HCT116 (cell line): Measurements from ENCODE around the gene ZNF592. TPM values are rescaled to one million over a fixed set of nuclear protein-coding genes. Genes with fewer than 3 reads are reported as not detected.
A peak's percentile ranks its signal among the peaks of the same experiment; 100 is the strongest.

Source experiments
- ATAC-seq: fragments of 200-7000 bp; cut with Tn5 transposase; 2 replicates; pipeline ENCODE4 v1.9.1; 2020; ENCODE audit warnings: mild to moderate bottlenecking, moderate library complexity
- BruUV-seq: library from RNA; stranded (reverse); fragments of 400-500 nt; replicated peaks from 2 replicates; lab custom pipeline; 2021; lab: Mats Ljungman, UMichigan
- CTCF ChIA-PET: fragments of 300-600 bp; sonication (Branson Sonifier 250); formaldehyde crosslinking; loops from one replicate; lab custom pipeline; 2021; ENCODE audit warnings: antibody characterized with exemption; lab: Charles Lee
- POLR2A ChIA-PET: fragments of 300-600, 350-600 bp; sonication (Branson Sonifier 250); formaldehyde crosslinking; loops from one replicate; lab custom pipeline; 2021; ENCODE audit warnings: antibody characterized with exemption; lab: Charles Lee
- RAD21 ChIA-PET, 2 experiments: fragments of 300-600 bp; sonication (Branson Sonifier 250); formaldehyde crosslinking; loops; one replicate each; lab custom pipeline; 2023; ENCODE audit warnings: low total read pairs in 2 of 2; ENCODE audit not compliant: uncharacterized antibody in 2 of 2, unreplicated experiment in 2 of 2, low non-redundant PET in 1 of 2; lab: Charles Lee
- DNase-seq: peaks from one replicate; pipeline ENCODE4 v3.0.0-alpha.2; 2010; ENCODE audit warnings: low read depth, low spot score
- H2AFZ ChIP-seq: fragments of 200-600 bp; shearing (Covaris generic), sonication (generic); 2 replicates; pipeline ENCODE4 v1.6.1; 2017; ENCODE audit warnings: low read depth, mixed run types, mixed read lengths, antibody characterized with exemption, low read length; ENCODE audit not compliant: poor library complexity, severe bottlenecking
- H3K27ac ChIP-seq: 2 replicates; pipeline ENCODE4 v1.5.1; 2012; ENCODE audit warnings: low read depth, low read length
- H3K27me3 ChIP-seq: fragments of 200-600 bp; sonication (generic); 2 replicates; pipeline ENCODE4 v1.6.1; 2016; ENCODE audit warnings: mixed run types, low read length, mixed read lengths; ENCODE audit not compliant: insufficient read depth
- H3K36me3 ChIP-seq, 2 experiments: fragments of 200-500 bp in 1 of 2; fragments of 200-600 bp in 1 of 2; sonication (Bioruptor generic) in 1 of 2; sonication (generic) in 1 of 2; 2 replicates each; pipeline versions ENCODE4 v1.5.1 to v1.6.1; 2014 to 2016; ENCODE audit warnings: low read length in 2 of 2, inconsistent platforms in 1 of 2, mixed read lengths in 1 of 2, mixed run types in 1 of 2; ENCODE audit not compliant: insufficient read depth in 2 of 2, control insufficient read depth in 1 of 2
- H3K4me1 ChIP-seq, 2 experiments: fragments of 200-600 bp in 1 of 2; sonication (generic) in 1 of 2; 2 replicates each; pipeline versions ENCODE4 v1.5.1 to v1.6.1; 2012 to 2017; ENCODE audit warnings: low read length in 2 of 2, inconsistent platforms in 1 of 2, mild to moderate bottlenecking in 1 of 2, mixed read lengths in 1 of 2, mixed run types in 1 of 2, moderate library complexity in 1 of 2; ENCODE audit not compliant: insufficient read depth in 2 of 2, control insufficient read depth in 1 of 2
- H3K4me2 ChIP-seq: fragments of 200-600 bp; sonication (generic); 2 replicates; pipeline ENCODE4 v1.6.1; 2017; ENCODE audit warnings: mixed run types, low read length, mixed read lengths
- H3K4me3 ChIP-seq, 2 experiments: fragments of 200-600 bp in 1 of 2; sonication (generic) in 1 of 2; replicated peaks in 1 of 2; 2 replicates each; pipeline ENCODE4 v1.5.1; 2011 to 2016; ENCODE audit warnings: low read length in 2 of 2, control low read depth in 1 of 2, low read depth in 1 of 2, mild to moderate bottlenecking in 1 of 2, mixed read lengths in 1 of 2, mixed run types in 1 of 2
- H3K79me2 ChIP-seq: fragments of 200-600 bp; sonication (generic); 2 replicates; pipeline ENCODE4 v1.6.1; 2017; ENCODE audit warnings: mild to moderate bottlenecking, mixed run types, low read length, moderate library complexity, mixed read lengths; ENCODE audit not compliant: insufficient read depth
- H3K9ac ChIP-seq: fragments of 200-600 bp; sonication (generic); 2 replicates; pipeline ENCODE4 v1.6.1; 2016; ENCODE audit warnings: low read length, mixed read lengths
- H3K9me2 ChIP-seq: fragments of 200-600 bp; sonication (generic), shearing (Covaris generic); 2 replicates; pipeline ENCODE4 v1.6.1; 2017; ENCODE audit warnings: mixed run types, mild to moderate bottlenecking, moderate library complexity; ENCODE audit not compliant: insufficient read depth
- H3K9me3 ChIP-seq, 2 experiments: fragments of 200-500 bp in 1 of 2; fragments of 200-600 bp in 1 of 2; sonication (Bioruptor generic) in 1 of 2; sonication (generic) in 1 of 2; 2 replicates each; pipeline ENCODE4 v1.6.1; 2014 to 2017; ENCODE audit warnings: low read length in 2 of 2, mixed read lengths in 2 of 2, inconsistent platforms in 1 of 2, low read depth in 1 of 2, mild to moderate bottlenecking in 1 of 2, mixed run types in 1 of 2, moderate library complexity in 1 of 2; ENCODE audit not compliant: control insufficient read depth in 1 of 2, insufficient read depth in 1 of 2
- H4K20me1 ChIP-seq: fragments of 200-600 bp; sonication (generic), shearing (Covaris generic); 2 replicates; pipeline ENCODE4 v1.6.1; 2017; ENCODE audit warnings: mixed run types, mild to moderate bottlenecking, moderate library complexity; ENCODE audit not compliant: insufficient read depth
- CEBPB ChIP-seq: IDR thresholded peaks from 2 replicates; pipeline ENCODE4 v1.6.1; 2012; ENCODE audit warnings: low read depth
- EZH2 ChIP-seq: fragments of 200-600 bp; sonication (generic); IDR thresholded peaks from 2 replicates; pipeline ENCODE4 v1.6.1; 2017; ENCODE audit warnings: antibody characterized with exemption, mixed run types
- intact Hi-C: fragments of 100-400 bp; cut with micrococcal nuclease; formaldehyde crosslinking; loops from 2 replicates; pipeline ENCODE4 v1.10.0; 2022
- total RNA-seq: library from RNA; stranded (reverse); gene quantifications from one replicate; pipeline ENCODE4 v1.2.1, GENCODE V29; 2021; ENCODE audit not compliant: unreplicated experiment
- TF ChIP-seq, protein P1 (sequence below): IDR thresholded peaks from 2 replicates; pipeline ENCODE4 v1.6.1; 2011; ENCODE audit warnings: mild to moderate bottlenecking, low read length, moderate library complexity; ENCODE audit not compliant: insufficient replicate concordance; ENCODE audit errors: extremely low read depth

The ZNF592 gene
- total RNA-seq, 1 experiment from 2014 or later = 26.4 TPM

DNA sequence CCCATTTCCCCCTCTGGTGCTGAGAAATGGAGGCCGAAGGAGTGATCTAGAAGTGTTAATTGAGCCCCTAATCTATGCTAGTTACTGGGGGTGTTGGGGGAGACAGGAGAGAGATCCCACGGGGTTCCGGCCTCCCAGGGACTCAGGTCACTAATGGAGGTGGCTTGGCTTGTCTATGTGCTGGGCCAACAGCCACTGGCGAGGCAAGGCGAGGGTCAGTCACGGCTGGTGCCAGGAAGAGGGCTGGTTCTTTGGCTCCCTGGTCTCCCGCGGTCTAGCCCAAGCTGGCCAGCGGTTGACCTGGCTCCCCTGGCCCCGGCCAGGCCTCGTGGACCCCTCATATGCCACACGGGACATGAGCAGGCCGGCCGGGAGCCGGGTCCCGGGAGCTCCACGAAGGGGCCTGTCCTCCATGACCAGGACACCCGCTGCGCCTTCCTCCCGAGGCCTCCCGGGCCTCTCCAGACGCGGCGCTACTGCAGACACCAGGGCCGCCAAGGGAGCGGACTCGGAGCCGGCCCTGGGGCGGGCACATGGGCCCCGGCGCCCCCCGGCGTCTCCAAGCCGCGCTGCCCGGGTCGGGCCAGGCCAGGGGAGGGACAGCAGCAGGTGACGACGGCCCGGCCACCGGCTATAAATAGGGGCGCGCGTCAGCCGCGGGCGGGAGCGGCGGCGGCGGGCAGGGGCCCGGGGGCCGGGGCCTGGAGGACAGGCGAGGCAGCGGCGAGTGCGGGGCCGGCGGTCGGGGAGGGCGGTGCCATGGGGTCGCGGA, 68.5 kb downstream of the ZNF592 start, which contains the start of gene ALPK3:
ALPK3 (plus strand) TSS at position 663 of the 772 bp plus-strand sequence; CDS start at position 760, 97 bp downstream.
- POLR2A ChIA-PET = no interaction called here

More for the DNA sequence above, 68.5 kb downstream of the ZNF592 start, which contains the start of gene ALPK3:
- H2AFZ ChIP-seq = no peak within 1 kb of the TSS
- no peaks in the 10 kb centered on the region for H3K36me3 ChIP-seq
- H3K4me1 ChIP-seq = peaks cover 14 to 19% of the 10 kb centered on the region in 2 experiments; a peak in 3 of 4 replicates
- H3K4me2 ChIP-seq = peak within 1 kb of the TSS; percentile 16
- ChIA-PET CTCF (interaction anchor here (0.6 kb wide), 1 partner anchor 108 kb away, joined by 3 read pairs; no protein-coding TSS in a partner anchor), RAD21 (no interaction called here)
- no peaks in the 10 kb centered on the region for H3K79me2 ChIP-seq
- DNase-seq (no peak), ATAC-seq (no peak)
- no peaks in the 10 kb centered on the region for H3K9me2 ChIP-seq
- TF ChIP-seq CEBPB = no peak
- TF ChIP-seq, protein P1, sequence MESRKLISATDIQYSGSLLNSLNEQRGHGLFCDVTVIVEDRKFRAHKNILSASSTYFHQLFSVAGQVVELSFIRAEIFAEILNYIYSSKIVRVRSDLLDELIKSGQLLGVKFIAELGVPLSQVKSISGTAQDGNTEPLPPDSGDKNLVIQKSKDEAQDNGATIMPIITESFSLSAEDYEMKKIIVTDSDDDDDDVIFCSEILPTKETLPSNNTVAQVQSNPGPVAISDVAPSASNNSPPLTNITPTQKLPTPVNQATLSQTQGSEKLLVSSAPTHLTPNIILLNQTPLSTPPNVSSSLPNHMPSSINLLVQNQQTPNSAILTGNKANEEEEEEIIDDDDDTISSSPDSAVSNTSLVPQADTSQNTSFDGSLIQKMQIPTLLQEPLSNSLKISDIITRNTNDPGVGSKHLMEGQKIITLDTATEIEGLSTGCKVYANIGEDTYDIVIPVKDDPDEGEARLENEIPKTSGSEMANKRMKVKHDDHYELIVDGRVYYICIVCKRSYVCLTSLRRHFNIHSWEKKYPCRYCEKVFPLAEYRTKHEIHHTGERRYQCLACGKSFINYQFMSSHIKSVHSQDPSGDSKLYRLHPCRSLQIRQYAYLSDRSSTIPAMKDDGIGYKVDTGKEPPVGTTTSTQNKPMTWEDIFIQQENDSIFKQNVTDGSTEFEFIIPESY = no peak
- no peak for TF ChIP-seq EZH2
- H3K9ac ChIP-seq = no peak within 1 kb of the TSS
- intact Hi-C loops = no loop called here
- no peaks in the 10 kb centered on the region for H3K27me3 ChIP-seq
- H3K27ac ChIP-seq = no peak within 1 kb of the TSS
- no peaks in the 10 kb centered on the region for H4K20me1 ChIP-seq
- H3K9me3 ChIP-seq = no peaks in the 10 kb centered on the region
- BruUV-seq = no TSS peak
- no peak within 1 kb of the TSS for H3K4me3 ChIP-seq
